ENCODE measurements around the gene FN1.

The FN1 gene

GRCh38 chr2:215364157-215365155 lies 71.4 kb downstream of the FN1 start:
- no peak for DNase-seq (ENCODE audit: low read depth, low spot score)
- TF ChIP-seq CTCF (IDR thresholded peaks at IDR 0.05; ENCODE audit: insufficient read depth, low read length, missing control alignments), result no peak
- ChIA-PET POLR2A (no interaction called here), CTCF (interaction anchor here (1.1 kb wide), 1 partner anchor 10 kb away, joined by 3 read pairs; no protein-coding TSS in a partner anchor)
- H3K4me3 ChIP-seq (ENCODE audit: low read depth, low read length), result no peak overlapping the region

DNA sequence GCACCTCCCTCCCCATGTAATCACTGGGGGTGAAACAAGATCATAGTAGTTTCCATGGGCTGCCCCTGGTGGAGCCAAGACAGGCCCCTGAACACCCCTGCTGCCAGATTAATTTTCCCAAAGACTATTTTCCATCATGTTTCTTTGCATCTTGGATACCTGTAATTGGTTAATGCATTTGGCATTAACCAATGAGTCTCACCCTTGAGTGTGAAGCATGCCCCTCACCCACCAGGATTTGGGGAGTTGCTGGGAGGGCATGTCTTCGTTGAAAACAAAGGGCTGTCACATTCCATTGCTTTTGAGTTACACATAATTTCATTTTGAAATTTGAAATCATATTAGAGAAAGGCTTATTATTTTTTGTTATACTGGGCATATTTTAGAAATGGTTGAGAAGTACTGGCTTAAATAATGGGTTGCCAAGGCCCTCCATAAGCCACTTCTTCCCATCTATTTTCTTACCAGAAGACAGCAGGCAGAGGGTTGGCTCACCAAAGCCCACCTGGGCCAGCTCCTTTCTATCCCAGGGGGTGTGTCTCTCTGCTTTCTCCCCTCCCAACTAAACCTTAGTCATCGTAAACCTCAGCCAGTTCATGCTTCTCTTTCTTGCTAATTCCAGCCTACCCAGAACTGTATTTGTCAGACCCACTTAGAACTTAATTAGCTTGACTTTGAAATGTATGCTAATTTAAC lies 72.3 kb downstream of the FN1 start:
- H3K4me3 ChIP-seq (ENCODE audit: low read depth, low read length), result no peak overlapping the region
- ChIA-PET POLR2A (no interaction called here), CTCF (interaction anchor here (1.1 kb wide), 1 partner anchor 11 kb away, joined by 3 read pairs; no protein-coding TSS in a partner anchor)
- TF ChIP-seq CTCF (IDR thresholded peaks at IDR 0.05; ENCODE audit: insufficient read depth, low read length, missing control alignments), result no peak
- DNase-seq (ENCODE audit: low read depth, low spot score), result no peak

GRCh38 chr2:215363039-215363438 lies 72.8 kb downstream of the FN1 start:
- DNase-seq (ENCODE audit: low read depth, low spot score), result no peak
- ChIA-PET CTCF (no interaction called here), POLR2A (interaction anchor here (0.6 kb wide), 1 partner anchor 831 kb away, joined by 7 read pairs; no protein-coding TSS in a partner anchor)
- no peak overlapping the region for H3K4me3 ChIP-seq (ENCODE audit: low read depth, low read length)
- no peak for TF ChIP-seq CTCF (IDR thresholded peaks at IDR 0.05; ENCODE audit: insufficient read depth, low read length, missing control alignments)

DNA sequence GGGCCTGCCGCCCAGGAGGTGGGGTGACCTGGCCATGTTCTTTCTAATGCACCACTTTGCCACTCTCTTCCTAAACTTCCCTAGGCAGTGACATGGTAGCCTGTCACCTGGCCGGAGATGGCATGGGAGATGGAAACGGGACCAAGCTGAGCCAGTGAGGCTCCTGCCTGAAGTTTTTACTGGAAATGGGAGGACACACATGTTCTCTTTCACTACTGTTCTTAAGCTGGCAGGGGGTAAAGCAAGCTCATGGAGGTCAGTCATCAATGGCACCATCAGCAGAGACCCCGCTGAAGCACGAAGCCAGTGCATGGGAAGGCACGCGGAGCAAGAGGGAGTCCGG lies 73.3 kb downstream of the FN1 start:
- H3K4me3 ChIP-seq (ENCODE audit: low read depth, low read length), result no peak overlapping the region
- CTCF ChIA-PET, result no interaction called here
- POLR2A ChIA-PET, result interaction anchor here (0.6 kb wide), 1 partner anchor 830 kb away, joined by 7 read pairs; no protein-coding TSS in a partner anchor
- no peak for DNase-seq (ENCODE audit: low read depth, low spot score)
- no peak for TF ChIP-seq CTCF (IDR thresholded peaks at IDR 0.05; ENCODE audit: insufficient read depth, low read length, missing control alignments)

DNA sequence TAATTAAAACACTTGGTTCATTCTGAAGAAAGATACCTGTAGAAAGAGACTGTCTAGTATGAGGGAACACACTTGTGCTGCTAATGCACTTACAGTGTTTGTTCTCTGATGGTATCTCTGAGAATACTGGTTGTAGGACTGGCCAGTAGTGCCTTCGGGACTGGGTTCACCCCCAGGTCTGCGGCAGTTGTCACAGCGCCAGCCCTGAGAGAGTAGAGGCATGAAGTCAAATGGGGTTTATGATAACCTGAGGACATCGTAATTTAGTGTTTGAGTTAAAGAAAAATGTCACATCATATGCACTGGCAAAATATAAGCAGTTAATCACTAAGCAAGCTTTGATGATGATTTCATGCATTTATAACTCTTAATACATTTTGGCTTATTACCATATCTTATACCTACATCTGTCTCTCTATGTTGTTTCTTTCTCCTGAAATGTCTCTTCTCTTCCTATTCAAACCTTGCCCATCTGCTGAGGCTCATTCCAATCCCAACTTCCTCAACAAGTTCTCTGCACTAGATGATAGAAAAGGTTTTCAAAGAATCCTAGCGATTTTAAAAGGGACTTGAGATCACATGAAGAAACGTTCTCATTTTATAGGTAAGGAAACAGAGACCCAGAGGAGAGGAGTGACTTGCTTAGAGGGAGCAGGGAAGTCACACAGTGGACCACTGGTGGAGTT lies 73.8 kb downstream of the FN1 start:
- POLR2A ChIA-PET, result no interaction called here

More for the DNA sequence above, 73.8 kb downstream of the FN1 start:
- CTCF ChIA-PET, result no interaction called here
- no peak overlapping the region for H3K4me3 ChIP-seq (ENCODE audit: low read depth, low read length)
- no peak for TF ChIP-seq CTCF (IDR thresholded peaks at IDR 0.05; ENCODE audit: insufficient read depth, low read length, missing control alignments)
- no peak for DNase-seq (ENCODE audit: low read depth, low spot score)

All from AG04449 (cell line).